SW 1271 (cell line): ENCODE data around the gene C13orf46.

Source experiments
- DNase-seq, 2 experiments: peaks; one replicate each; lab custom pipeline; 2025; lab: John Stamatoyannopoulos, UW

The C13orf46 gene

DNA sequence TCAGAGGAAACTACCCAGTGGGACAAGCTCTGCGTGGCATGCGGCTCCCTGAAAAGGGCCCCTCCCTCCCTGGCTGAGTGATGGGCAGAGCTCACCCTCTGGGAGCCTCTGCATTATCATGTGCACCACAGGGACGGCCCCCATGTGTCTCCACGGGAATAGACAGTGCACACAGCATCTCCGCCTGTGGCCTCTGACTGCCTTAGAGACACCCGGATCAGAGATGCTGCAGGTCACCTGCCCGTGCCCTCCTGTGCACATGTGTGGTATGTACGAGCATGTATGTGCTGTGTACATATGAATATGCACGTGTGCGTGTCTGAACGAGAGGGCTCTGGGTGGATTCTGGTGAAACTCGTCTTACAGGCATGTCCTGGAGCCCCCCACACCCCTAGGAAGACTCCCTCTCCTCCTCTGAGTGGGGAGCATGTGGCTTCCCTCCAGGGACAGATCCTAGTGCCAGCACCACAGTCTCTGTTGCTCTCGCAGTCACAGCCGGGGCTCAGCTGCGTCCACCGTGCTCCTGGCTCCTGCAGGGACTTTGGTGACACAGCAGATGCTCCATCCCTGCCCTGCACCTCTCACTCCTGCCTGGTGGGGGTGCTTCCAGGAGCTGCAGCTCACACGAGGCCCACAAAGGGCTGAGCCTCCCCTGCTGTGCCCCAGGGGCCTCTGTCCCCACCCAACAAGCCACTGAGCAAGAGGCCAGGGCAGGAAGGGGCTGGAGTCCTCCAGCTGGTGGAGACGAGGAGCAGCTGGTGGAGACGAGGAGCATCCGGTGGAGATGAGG is 19.6 kb downstream of the C13orf46 start:
- DNase-seq: no peak

DNA sequence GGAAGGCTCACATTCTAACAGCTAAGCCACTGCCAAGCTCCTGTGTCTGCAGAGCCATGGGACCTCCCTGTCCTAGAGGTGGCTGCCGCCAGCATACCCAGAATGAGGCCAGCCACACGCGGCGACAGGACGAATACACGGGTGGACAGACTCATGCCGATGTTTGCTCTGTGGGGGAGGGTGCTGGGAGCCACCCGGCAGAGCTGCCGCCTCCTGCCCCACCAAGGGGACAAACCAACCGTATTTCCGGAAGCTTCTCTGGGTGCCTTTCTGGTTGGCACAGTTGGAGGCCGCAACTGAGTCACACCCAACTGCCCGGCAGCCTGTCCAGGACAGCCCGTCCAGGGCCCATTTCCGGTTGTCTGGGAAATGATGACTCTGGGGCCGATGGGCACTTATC is 20.3 kb downstream of the C13orf46 start:
- DNase-seq: no peak

DNA sequence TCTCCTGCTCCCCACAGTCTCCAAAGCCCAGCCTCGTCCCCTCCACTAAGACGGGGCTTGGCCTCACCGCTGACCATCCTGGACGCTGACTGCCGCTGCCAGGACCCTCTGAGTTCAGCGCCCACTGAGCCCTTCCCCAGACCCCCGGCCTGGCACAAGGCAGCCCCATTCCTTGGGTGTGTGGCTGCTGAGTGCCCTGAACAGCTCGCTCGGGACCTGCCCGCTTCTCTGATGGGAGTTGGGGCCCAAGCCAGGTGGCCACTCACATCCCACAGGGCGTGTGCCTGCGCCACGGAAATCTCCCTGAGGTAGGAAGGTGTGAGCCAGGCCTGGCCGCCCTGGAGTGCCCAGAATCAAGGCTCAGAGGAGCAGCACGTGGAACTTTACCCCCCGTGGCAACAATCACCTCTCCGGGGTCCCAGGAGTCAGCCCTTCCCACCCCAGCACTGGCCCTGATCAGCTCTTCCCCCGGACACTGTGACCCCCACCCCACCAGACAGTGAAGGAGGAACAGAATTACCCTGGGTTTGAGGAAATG is 20.8 kb downstream of the C13orf46 start:
- DNase-seq: no peak

DNA sequence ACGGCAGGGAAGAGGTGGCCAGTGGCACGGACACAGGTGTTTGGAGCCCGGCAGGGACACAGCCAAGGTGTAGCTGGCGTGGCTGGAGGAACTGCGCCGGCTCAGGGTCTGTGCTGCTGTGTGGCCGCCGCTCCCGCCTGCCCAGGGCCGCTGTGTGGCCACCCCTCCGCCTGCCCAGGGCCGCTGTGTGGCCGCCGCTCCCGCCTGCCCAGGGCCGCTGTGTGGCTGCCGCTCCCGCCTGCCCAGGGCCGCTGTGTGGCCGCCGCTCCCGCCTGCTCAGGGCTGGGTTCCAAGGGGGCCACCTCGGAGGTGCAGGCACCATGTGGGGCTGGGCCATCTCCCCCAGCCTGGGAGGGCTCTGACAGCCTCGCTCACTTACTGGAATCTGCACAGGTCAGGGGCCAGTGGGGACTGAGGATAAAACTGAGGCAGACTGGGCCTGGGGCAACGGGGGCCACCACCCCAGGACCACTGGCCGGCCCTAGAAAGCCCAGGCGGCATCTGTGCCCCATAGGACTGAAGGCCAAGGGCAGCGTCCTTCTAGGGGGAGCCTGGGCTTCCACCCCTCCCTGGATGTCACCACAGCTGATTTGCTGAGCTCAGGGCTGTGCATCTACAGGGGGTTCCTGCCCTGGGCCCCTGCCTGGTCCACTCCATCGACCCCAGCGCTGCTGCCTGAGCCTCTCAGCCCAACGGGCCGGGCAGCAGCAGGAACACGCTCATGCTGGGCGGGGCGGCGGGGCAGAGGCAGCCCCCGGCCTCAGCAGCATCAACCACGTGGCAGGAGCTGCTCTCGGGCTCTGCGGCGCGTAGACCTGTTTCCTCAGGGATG is 21.5 kb downstream of the C13orf46 start:
- no peak for DNase-seq

DNA sequence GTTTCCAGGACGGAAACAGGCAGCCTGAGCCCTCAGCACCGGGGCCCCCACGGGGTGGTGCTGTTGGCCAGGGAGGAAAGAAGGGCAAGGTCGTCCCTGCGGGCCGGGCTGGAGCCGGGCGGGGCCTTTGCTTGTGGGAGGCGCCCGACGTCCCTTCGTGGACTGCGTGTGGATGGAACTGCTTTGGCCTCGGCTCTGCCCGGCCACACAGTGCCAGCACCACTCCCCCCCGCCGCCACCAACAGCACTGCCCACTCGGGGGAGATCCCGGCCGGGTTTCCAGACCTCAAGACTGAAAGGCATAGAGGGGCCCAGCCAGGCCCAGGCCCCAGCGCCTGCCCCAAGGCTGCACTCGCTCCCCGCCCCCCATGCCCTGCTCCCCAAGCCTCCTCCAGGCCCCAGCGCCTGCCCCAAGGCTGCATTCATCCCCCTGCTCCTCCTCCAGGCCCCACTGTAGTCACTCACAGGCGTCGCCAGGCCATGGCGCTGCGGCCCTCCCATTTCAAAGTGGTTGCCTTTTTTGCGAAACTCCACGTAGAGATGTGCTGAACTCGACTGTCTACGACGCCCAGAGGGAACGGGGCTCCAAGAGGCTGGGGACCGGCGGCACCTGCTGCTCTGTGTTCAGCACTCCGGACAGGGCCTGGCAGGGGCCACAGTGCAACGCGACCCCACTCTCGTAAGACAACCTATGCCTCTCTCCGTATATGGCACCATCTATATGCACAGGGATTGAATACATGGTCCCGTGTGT is 22.5 kb downstream of the C13orf46 start:
- DNase-seq: no peak

DNA sequence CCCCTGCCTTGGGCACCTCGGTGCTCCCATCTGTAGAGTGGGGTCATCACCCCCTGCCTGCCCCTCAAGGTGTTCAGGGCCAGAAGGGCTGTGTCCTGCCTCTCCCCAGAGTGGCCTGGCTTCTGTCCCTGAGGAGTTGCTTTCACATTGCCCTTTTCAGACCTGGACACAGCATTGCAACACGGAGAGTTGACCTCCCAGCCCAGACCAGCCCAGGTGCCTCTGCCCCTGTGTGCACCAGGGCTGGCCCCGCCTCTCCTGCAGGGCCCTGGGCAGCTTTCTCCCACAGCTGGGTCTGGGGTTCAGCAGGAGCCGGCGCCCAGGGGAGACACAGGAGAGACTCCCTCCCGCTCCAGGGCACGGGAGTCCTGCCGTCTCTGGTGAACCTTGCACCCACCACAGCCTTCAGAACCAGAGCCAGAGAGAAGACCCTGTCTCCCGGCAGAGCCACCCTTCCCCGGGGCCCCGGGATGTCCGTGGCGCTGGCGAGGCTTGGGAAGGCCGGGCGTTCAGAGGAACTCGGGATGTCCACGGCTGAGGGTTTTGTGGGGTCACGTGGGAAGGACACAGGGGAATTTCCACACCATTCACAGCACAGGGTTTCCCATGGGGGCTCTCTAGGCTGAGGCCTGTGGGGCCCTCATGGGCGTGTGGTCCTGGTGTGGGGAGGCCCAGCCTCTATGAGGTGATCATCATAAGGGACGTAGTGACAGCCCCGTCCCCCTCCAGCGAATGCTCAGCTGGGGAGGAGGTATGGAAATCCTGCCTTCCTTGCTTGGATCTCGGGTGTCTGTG is 23.2 kb downstream of the C13orf46 start:
- no peak for DNase-seq

DNA sequence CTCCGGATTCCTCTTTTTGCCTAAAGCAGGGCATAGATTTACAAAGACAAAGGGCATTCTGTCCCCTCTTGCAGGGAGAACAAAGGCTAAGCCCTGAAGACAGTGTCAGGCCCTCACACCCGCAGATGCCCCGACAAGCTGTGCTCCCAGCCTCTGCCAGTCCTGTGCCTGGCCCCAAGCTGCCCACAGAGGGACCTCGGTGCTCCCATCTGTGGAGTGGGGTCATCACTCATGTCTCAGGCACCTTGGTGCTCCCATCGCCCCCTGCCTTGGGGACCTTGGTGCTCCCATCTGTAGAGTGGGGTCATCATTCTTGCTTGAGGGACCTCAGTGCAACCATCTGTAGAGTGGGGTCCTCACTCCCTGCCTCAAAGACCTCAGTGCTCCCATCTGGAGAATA is 24.3 kb downstream of the C13orf46 start:
- DNase-seq: no peak

DNA sequence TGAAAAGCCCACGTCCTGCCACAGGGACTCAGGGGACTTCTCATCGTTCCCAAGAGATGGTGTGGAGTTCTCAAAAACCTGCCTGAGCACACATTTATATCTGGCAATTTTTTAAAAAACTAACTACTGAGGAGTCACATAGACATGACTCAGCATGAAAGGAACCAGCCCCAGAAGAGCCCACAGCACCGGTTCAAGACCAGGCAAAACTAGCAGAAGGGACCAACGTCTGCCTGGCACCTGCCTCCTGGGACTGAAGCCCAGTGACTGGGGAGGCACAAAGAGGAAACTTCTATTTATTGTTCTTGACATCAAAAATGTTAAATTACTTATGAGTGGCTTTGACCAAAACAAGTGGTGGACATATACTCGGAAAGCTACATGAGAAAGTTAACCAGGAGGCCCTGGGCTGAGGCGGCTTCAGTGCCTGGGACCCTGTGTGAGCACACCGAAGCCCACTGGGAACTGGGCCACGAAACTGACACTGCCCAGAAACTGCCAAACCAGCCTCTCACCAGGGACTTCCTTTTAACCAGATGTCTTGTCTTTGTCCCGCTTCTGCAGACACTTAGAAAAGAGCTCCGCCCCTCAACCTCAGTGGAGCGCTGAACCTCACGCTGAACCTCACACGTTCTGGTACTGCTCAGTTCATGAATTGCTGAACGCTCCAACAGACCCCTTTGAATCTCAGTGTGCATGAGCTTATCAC is 25.7 kb downstream of the C13orf46 start:
- no peak for DNase-seq

DNA sequence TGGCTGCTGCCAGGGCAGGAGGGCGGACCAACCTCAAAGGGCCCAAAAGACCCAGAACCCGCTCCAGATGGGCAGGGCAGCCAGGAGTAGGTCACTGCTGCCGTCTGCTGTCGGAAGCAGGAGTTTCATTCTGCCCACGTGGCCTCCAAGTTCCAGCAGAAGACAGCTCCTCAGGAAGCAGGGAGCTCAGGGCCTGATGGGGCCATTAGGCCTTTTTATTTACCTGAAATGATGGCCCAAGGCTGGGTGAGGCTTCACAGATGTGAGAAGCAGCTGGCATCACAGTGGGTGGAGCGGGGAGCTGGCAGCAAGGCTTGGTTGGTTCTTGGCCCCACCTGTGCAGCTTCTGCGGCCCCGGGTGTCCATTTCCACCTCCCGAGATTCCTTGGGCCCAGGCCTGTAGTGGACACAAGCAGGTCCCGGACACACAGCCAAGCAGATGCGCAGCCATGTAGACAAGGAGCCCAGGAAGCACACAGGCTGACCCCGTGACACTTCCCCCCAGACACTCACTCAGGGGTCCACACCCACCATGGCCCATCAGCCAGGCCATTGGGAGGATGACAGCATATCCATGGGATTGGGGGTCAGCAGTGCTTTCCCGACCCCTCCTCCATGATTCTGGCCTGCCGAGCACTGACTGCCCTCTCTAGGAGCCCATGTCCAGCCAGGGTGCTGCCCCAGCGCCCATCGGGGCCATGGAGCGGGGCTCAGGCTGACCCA is 26.4 kb downstream of the C13orf46 start:
- DNase-seq: no peak

DNA sequence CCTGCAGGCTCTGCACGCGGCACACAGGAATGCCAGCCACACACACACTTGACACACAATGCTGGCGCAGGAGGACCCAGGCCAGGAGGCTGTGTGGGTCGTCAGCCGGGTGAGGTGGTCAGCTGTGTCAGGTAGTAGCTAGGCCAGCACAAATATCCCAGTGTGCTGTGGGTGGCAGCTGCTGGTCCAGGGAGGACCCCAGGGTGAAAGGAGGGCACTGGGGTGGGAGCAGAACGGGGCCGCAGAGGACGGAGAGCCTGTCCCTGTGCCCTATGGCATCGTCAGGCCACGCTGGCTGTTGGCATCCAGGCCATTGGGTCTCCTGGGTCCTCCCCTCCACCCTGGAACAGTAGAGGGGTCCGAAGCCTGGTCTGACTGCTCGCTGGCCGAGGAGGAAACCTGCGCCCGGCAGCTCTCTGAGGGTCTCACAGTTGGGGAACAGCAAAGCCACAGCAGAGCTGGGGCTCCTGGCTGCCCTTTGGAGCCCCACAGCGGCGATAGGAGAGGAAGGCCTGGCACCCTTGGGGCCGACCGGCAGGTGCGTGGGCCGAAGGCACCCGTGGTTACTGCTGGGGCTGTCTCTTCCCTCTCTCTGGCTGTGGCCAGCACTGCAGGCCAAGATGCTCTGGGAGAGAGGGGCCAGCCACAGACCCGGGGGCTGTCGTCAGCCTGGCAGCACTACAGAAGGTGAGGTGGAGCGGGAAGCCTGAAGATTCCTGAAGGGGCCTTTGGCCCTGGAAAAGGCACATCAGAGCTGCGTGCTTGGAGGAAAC is 27.3 kb downstream of the C13orf46 start:
- no peak for DNase-seq

DNA sequence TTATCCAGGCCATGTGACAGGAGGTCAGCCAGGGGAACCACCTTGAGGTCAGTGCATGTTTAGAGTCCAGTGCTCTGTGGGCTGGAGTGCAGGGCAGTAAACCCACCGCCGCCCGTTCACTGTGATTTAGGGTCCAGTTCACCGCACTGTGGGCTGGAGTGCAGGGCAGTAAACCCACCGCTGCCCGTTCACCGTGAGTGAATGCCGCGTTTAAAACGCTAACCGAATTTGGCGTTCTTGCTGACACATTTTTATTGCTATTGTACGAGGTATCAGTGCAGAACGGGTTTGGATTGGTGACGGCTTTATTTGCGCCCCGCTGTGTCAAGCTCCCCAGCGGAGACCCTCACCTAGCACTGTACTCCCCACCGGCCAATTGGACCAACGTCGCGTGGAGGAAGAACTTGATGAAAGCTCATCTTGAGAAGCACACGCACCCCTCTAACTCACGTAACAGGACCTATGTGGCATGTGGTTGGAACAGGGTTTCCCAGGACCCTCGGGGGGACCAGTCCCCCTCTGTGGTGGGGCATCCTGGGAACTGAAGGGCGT is 27.9 kb downstream of the C13orf46 start:
- DNase-seq: no peak

DNA sequence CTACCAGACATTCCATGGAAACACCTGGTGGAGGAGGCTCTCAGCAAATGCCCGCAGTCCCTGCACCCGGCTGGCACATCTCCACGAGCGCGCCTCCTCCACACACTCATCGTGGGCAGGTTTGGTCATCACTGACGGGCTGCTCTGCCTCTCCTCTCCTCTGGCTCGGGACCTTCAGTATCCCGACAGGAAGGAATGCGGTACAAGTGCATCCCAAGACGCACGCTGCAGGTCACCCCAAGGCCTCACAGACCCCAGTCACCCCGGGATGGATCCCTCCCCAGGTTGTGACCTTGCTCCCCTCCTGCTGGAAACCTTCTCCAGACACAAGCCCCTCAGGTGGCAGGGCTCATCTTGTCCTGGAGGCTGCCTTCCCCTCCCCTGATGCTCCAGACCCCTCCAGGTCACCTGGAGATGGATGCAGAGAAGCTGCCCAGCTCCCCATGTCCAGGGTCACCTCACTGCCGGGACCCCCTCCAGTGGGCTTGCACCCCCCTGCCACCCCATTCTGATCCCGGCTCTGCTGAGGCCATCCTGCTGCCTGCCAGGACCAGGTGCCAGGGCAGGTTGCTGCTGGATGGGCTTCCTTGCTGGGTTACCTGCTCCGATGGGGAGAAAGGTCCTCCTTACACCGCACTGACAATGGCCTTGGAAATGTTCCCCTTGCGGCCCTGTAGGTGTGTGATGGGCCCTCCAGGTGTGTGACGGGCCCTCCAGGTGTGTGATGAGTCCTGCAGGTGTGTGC is 29.9 kb downstream of the C13orf46 start:
- DNase-seq: no peak

DNA sequence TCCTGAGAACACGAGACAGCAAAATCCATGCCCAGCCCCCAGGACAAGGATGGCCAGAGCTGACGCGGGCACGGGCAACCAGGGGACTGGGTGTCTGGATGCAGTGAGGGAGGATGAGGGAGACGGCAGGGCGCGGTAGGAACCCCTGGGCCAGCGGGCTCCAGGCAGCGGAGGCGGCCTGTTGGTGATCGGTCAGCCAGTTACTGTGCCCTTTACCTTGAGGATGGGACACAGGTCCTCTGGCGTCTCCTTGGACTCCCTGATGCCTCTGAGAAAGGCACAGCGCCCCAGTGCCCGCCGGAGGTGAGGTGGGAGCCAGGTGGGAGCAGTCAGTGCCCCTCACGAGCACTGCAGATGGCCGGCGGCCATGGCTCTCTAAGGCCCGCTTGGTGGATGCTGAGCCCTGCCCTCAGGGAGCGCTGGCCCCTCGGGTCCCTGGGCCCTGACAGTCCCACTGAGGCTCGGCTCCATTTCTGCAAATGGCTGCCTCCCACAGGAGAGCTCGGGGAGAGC is 31.2 kb downstream of the C13orf46 start:
- DNase-seq: no peak

DNA sequence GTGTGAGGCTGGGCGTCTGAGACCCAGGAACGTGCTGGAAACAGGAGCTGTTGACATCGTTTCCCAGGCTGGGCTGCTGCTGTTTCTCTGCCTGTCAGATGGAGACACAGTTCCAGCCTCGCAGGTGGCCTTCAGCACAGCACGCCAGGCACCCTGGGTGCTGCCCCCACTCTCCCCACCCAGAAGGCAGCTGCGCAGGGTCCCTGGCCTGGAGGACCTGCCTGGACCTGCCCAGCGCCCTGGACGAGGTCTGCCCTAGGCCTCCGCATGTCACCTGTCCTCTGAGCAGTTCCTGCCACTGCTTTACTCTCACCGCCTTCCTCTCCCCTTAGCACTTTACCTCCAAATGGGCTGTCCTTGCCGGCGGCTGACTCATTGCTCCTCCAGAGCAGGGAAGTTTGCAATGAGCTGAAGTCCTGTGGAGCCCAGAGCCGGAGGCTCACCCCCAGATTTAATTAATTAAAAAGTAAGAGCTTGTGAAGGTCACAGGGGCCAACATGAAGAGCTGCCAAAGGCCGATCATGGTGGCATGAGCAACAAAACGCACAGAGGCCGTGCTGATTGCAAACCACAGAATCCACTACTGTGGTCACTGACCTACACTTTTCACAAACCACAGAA is 32.2 kb downstream of the C13orf46 start:
- no peak for DNase-seq

DNA sequence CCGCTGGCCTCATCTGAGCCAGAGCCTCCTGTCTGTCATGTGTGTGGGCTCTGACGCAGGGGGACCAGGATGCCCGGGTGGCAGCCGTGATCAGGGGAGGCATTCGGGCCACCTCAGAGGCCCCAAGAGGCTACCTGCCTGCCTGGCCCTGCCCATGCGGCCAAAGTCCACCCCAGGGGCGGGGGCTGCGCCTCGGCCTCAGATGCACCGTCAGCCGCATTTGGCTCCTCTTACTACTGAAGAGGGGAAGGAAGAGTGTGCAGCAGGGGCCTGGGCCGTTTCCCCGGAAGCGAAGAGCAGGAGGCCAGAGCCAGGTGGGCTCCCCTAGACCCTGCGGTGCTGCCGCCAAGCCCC is 34.0 kb downstream of the C13orf46 start:
- DNase-seq: no peak

DNA sequence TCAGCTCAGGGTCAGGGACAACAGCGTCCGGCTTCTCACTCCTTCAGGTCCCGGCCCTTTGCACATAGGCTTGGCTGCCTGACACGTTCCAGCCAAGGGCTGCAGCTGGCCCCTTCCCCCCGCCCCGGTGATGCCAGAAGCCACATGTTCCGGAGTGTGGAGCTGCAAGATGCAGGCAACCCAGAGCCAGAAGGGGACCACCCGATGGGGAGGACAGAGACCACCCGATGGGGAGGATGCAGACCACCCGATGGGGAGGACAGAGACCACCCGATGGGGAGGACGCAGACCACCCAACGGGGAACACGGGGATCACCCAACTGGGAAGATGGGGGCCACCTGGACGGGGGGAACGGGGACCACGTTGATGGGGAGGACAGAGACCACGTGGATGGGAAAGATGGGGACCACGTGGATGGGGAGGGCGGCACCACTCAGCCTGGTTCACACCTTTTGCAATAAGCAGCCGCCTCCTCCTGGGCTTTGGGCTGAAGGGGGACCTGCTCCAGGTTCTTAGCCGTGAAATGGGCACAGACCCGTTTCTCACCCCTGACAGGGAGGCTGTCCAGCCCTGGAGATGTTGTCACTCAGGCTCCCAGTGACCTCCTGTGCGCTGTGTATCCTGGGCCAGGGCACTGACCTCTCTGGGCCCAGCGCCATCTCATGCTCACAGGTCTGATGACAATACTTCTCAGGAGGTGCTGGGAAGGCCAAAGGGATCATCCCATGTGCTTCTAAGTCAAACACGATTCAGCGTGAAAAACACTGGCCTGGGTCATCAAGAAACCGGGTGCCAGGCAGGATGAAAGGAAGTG is 34.5 kb downstream of the C13orf46 start:
- no peak for DNase-seq

DNA sequence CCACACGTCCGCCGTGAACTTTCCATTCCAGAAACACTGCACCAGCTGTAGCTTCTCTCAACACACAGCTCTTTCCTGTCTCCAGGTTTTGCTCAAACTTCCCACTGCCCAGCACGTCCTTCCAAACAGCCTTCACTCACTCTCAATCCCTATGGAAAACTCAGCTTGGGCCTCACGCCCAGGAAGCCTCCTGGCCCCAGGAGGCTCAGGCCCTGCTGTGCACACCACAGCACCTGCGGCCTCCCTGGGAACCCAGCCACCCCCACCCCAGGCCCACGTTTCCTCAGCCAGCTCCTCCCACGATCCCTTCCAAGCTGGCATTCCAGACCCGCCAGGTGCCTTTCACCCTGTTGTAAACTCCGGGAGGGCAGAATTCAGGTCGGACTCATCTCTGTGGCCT is 35.2 kb downstream of the C13orf46 start:
- no peak for DNase-seq
